Measurements from ENCODE around the gene FBXL7. TPM values are rescaled to one million over a fixed set of nuclear protein-coding genes. Genes with fewer than 3 reads are reported as not detected.

Gene FBXL7
- total RNA-seq, 4 donors from 2014 or later: 2.0 to 6.8 (median 3.9) TPM

GRCh38 chr5:15938961-15939360 lies 439.0 kb downstream of the FBXL7 start:
- WGBS, 2 donors: 84 to 87% methylated on average over 1 of the region's 1 CpG

GRCh38 chr5:15940905-15941304 lies 440.9 kb downstream of the FBXL7 start:
- intact Hi-C loops (cut with DNase I; ENCODE audit: low total_unique reads): no loop called here
- 91 to 97% methylated on average over 3 of the region's 3 CpGs for WGBS, 2 donors
- no peak for TF ChIP-seq CTCF (IDR thresholded peaks at IDR 0.05)
- TF ChIP-seq POLR2A (IDR thresholded peaks at IDR 0.05): no peak
- H3K4me3 ChIP-seq (ENCODE audit: low read depth, poor library complexity, severe bottlenecking): no peak overlapping the region
- DNase-seq (ENCODE audit: low spot score in 2 of 2): no peak

More at GRCh38 chr5:15938961-15939360, 439.0 kb downstream of the FBXL7 start:
- intact Hi-C loops (cut with DNase I; ENCODE audit: low total_unique reads): no loop called here
- no peak for DNase-seq (ENCODE audit: low spot score in 2 of 2)
- H3K4me3 ChIP-seq (ENCODE audit: low read depth, poor library complexity, severe bottlenecking): no peak overlapping the region
- TF ChIP-seq POLR2A (IDR thresholded peaks at IDR 0.05): no peak
- no peak for TF ChIP-seq CTCF (IDR thresholded peaks at IDR 0.05)

- H3K4me3 ChIP-seq (ENCODE audit: low read depth, poor library complexity, severe bottlenecking): no peak overlapping the region
- DNase-seq (ENCODE audit: low spot score in 2 of 2): no peak
- intact Hi-C loops (cut with DNase I; ENCODE audit: low total_unique reads): no loop called here
- TF ChIP-seq CTCF (IDR thresholded peaks at IDR 0.05): no peak
- no peak for TF ChIP-seq POLR2A (IDR thresholded peaks at IDR 0.05)
- 67 to 75% methylated on average over 2 of the region's 2 CpGs for WGBS, 2 donors
Measured at GRCh38 chr5:15943487-15943886, 443.5 kb downstream of the FBXL7 start.

GRCh38 chr5:15946026-15946425 lies 446.0 kb downstream of the FBXL7 start:
- TF ChIP-seq POLR2A (IDR thresholded peaks at IDR 0.05) (no peak), CTCF (IDR thresholded peaks at IDR 0.05) (no peak)
- no peak overlapping the region for H3K4me3 ChIP-seq (ENCODE audit: low read depth, poor library complexity, severe bottlenecking)
- intact Hi-C loops (cut with DNase I; ENCODE audit: low total_unique reads): no loop called here
- no peak for DNase-seq (ENCODE audit: low spot score in 2 of 2)
- WGBS, 2 donors: 89 to 95% methylated on average over 3 of the region's 3 CpGs

GRCh38 chr5:15948190-15948589 lies 448.2 kb downstream of the FBXL7 start:
- no peak for DNase-seq (ENCODE audit: low spot score in 2 of 2)
- intact Hi-C loops (cut with DNase I; ENCODE audit: low total_unique reads): no loop called here
- WGBS, 2 donors: 53 to 62% methylated on average over 3 of the region's 3 CpGs
- H3K4me3 ChIP-seq (ENCODE audit: low read depth, poor library complexity, severe bottlenecking): no peak overlapping the region
- TF ChIP-seq POLR2A (IDR thresholded peaks at IDR 0.05) (no peak), CTCF (IDR thresholded peaks at IDR 0.05) (no peak)

- WGBS, 2 donors: 90 to 97% methylated on average over 3 of the region's 3 CpGs
- no peak for DNase-seq (ENCODE audit: low spot score in 2 of 2)
- TF ChIP-seq CTCF (IDR thresholded peaks at IDR 0.05) (no peak), POLR2A (IDR thresholded peaks at IDR 0.05) (no peak)
Measured at GRCh38 chr5:15951126-15951525, 451.1 kb downstream of the FBXL7 start.

More at GRCh38 chr5:15951126-15951525, 451.1 kb downstream of the FBXL7 start:
- no peak overlapping the region for H3K4me3 ChIP-seq (ENCODE audit: low read depth, poor library complexity, severe bottlenecking)
- intact Hi-C loops (cut with DNase I; ENCODE audit: low total_unique reads): no loop called here

Measured in lower leg skin (tissue), 4 donors.